Measurements from ENCODE around the gene B9D1. TPM values are rescaled to one million over a fixed set of nuclear protein-coding genes. Genes with fewer than 3 reads are reported as not detected.

Gene B9D1
- total RNA-seq, 4 donors from 2014 or later, result 3.8 to 105 (median 25.6) TPM

DNA sequence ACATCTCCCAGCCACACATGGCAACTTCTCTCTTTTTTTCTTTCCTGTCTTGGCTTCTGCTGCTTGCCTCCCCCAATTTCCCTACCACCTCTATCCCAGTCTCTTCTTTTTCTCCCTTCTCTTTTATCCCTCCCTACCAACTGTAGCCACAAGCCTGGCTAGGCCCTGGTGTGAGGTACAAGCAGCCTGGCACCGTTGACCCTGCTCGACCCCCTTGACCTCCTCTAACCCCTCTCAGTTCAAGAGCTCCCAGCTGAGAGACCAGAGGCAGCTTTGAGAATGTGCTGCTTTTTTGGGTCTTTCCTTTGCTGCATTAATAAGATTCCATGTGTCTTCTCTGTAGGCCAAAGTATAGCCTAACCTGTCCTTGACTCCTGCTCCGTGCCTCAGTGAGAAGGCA is 32.3 kb downstream of the B9D1 start:
- H3K4me3 ChIP-seq, result no peak overlapping the region
- intact Hi-C loops (cut with DNase I; ENCODE audit: low total_unique reads), result no loop called here
- TF ChIP-seq, protein P1, sequence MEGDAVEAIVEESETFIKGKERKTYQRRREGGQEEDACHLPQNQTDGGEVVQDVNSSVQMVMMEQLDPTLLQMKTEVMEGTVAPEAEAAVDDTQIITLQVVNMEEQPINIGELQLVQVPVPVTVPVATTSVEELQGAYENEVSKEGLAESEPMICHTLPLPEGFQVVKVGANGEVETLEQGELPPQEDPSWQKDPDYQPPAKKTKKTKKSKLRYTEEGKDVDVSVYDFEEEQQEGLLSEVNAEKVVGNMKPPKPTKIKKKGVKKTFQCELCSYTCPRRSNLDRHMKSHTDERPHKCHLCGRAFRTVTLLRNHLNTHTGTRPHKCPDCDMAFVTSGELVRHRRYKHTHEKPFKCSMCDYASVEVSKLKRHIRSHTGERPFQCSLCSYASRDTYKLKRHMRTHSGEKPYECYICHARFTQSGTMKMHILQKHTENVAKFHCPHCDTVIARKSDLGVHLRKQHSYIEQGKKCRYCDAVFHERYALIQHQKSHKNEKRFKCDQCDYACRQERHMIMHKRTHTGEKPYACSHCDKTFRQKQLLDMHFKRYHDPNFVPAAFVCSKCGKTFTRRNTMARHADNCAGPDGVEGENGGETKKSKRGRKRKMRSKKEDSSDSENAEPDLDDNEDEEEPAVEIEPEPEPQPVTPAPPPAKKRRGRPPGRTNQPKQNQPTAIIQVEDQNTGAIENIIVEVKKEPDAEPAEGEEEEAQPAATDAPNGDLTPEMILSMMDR (IDR thresholded peaks at IDR 0.05), result no peak
- no peak for TF ChIP-seq POLR2A (IDR thresholded peaks at IDR 0.05)
- peak in 1 of 2 donors; percentile 11 for DNase-seq
- no peaks in the 10 kb centered on the region for H3K4me1 ChIP-seq
- no peak overlapping the region for H3K27ac ChIP-seq
- no peaks in the 10 kb centered on the region for H3K27me3 ChIP-seq
- H3K36me3 ChIP-seq, result no peaks in the 10 kb centered on the region
- no peaks in the 10 kb centered on the region for H3K9me3 ChIP-seq

DNA sequence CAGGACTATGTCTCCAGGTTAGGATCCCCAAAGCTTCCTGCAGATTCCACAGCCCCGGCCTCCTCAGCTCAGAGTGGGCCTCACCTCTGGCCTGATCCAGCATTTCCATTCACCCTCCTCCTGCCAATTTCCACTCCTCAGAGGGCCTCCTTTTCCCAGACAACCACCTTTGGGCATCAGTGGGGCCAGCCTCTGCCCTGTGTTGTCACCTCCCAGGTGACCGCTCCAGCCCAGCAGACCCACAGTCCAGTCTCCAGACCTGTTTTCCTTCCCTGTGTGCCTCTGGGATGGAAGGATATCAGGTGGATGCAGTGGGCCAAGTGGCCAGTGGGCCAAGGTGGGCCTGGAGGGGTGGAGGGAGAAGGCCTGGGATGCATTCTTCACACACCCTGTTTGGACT is 32.7 kb downstream of the B9D1 start:
- DNase-seq, result peak in 1 of 2 donors; percentile 8
- H3K36me3 ChIP-seq, result no peaks in the 10 kb centered on the region

DNA sequence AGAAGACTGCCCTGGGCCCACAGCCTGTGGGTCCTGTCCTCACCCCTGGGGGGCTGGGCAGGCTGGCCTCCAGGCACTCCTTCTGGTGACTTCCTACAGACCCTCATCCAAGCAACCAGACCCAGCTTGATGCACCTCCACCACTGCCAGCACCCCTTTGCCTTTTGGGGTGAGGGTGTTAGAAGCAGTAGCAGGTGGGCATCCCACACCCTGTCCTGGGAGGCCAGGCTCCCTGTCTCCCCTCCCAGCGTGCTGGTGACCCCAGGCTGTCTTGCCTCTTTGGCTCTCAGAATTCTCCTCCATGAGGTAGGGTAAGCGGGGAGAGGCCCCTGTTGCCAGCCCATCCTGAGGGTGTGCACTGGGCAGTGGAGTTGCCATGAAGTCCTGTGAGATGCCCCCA is 33.4 kb downstream of the B9D1 start:
- no peaks in the 10 kb centered on the region for H3K27me3 ChIP-seq
- H3K36me3 ChIP-seq, result no peaks in the 10 kb centered on the region
- H3K27ac ChIP-seq, result no peak overlapping the region
- DNase-seq, result peak in 1 of 2 donors; percentile 9
- no peaks in the 10 kb centered on the region for H3K4me1 ChIP-seq
- intact Hi-C loops (cut with DNase I; ENCODE audit: low total_unique reads), result no loop called here
- H3K4me3 ChIP-seq, result no peak overlapping the region
- TF ChIP-seq, protein P1 (IDR thresholded peaks at IDR 0.05), result no peak
- no peak for TF ChIP-seq POLR2A (IDR thresholded peaks at IDR 0.05)
- no peaks in the 10 kb centered on the region for H3K9me3 ChIP-seq

More for the DNA sequence above, 32.7 kb downstream of the B9D1 start:
- Histone ChIP-seq H3K9me3 (no peaks in the 10 kb centered on the region), H3K27me3 (no peaks in the 10 kb centered on the region), H3K4me3 (no peak overlapping the region), H3K27ac (no peak overlapping the region), H3K4me1 (no peaks in the 10 kb centered on the region)
- TF ChIP-seq, protein P1 (IDR thresholded peaks at IDR 0.05), result no peak
- TF ChIP-seq POLR2A (IDR thresholded peaks at IDR 0.05), result no peak
- intact Hi-C loops (cut with DNase I; ENCODE audit: low total_unique reads), result no loop called here

DNA sequence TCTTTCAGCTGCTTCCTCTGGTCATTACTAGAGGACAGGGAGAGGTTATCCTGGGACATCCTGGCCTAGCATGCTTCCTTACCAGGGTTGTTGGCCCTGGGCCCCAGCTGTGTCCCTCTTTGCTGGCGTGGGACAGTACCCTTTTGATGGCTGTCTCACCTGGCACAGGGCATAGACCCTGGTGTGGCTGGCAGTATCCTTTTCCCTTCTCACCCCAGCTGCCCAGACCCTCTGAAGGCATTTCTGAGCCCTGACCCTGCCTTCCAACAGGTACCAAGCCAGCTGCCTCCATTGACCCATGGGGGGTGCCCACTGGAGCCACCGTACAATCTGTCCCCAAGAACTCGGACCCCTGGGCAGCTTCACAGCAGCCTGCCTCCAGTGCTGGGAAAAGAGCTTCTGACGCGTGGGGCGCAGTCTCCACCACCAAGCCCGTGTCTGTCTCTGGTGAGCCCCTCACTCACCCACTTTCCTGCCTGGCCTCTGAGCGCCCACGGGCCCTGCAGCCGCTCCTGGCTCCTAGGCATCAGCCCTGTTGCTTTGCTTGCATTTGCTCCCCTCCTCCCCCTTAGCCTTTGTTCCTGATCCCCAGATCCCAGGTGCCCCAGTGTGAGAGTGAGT is 34.0 kb downstream of the B9D1 start:
- Histone ChIP-seq H3K36me3 (no peaks in the 10 kb centered on the region), H3K9me3 (no peaks in the 10 kb centered on the region), H3K4me3 (no peak overlapping the region), H3K4me1 (no peaks in the 10 kb centered on the region), H3K27ac (no peak overlapping the region), H3K27me3 (no peaks in the 10 kb centered on the region)
- peak in 1 of 2 donors; percentile 12 for DNase-seq
- intact Hi-C loops (cut with DNase I; ENCODE audit: low total_unique reads), result no loop called here
- no peak for TF ChIP-seq POLR2A (IDR thresholded peaks at IDR 0.05)
- TF ChIP-seq, protein P1 (IDR thresholded peaks at IDR 0.05), result no peak

DNA sequence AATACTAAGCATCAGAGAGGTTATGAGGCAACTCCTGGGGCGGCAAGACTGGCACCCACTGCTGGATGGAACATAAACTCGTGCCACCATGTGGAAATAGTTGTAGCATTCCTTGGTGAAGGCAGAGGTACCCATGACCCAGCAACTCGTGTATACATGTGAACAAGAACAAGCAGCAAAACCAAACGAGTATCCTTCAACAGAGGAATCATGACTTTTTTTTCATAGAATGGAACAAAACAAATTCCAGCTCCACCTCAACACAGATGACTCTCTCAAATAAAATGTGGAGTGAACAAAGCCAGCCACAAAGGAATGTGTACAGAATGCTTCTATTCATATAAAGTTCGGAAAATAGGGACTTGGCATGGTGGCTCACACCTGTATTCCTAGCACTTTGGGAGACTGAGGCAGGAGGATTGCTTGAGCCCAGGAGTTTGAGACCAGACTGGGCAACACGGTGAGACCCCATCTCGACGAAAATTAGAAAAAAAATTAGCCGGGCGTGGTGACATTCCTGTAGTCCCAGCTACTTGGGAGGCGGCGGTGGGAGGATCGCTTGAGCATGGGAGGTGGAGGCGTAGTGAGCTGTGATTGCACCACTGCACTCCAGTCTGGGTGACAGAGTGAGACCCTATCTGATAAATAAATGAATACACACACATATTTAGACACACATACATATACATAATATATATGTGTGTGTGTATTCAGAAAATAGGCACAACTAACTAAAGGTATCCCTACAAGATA is 35.3 kb downstream of the B9D1 start:
- H3K4me1 ChIP-seq, result no peaks in the 10 kb centered on the region
- H3K27me3 ChIP-seq, result no peaks in the 10 kb centered on the region
- H3K36me3 ChIP-seq, result no peaks in the 10 kb centered on the region
- H3K4me3 ChIP-seq, result no peak overlapping the region
- H3K9me3 ChIP-seq, result no peaks in the 10 kb centered on the region
- H3K27ac ChIP-seq, result no peak overlapping the region
- intact Hi-C loops (cut with DNase I; ENCODE audit: low total_unique reads), result no loop called here
- peak in 1 of 2 donors; percentile 11 for DNase-seq
- TF ChIP-seq, protein P1 (IDR thresholded peaks at IDR 0.05), result no peak
- no peak for TF ChIP-seq POLR2A (IDR thresholded peaks at IDR 0.05)

All from uterus (tissue), 4 donors.